ENCODE data around the gene UBALD2.

The UBALD2 gene

DNA sequence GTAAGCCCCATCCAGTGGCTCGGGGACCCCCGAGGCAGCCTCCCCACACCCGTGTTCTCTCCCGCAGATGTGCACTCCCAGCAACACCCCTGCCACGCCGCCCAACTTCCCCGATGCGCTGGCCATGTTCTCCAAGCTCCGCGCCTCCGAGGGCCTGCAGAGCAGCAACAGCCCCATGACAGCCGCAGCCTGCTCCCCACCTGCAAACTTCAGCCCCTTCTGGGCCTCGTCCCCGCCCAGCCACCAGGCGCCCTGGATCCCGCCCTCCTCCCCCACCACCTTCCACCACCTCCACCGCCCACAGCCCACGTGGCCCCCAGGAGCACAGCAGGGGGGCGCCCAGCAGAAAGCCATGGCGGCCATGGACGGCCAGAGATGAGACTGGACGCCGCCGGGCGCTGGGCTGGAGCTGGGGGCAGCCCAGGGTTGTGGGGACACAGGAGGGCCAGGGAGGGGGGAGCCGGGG lies 5.0 kb downstream of the UBALD2 start:
- TF ChIP-seq, protein P1, sequence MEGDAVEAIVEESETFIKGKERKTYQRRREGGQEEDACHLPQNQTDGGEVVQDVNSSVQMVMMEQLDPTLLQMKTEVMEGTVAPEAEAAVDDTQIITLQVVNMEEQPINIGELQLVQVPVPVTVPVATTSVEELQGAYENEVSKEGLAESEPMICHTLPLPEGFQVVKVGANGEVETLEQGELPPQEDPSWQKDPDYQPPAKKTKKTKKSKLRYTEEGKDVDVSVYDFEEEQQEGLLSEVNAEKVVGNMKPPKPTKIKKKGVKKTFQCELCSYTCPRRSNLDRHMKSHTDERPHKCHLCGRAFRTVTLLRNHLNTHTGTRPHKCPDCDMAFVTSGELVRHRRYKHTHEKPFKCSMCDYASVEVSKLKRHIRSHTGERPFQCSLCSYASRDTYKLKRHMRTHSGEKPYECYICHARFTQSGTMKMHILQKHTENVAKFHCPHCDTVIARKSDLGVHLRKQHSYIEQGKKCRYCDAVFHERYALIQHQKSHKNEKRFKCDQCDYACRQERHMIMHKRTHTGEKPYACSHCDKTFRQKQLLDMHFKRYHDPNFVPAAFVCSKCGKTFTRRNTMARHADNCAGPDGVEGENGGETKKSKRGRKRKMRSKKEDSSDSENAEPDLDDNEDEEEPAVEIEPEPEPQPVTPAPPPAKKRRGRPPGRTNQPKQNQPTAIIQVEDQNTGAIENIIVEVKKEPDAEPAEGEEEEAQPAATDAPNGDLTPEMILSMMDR (IDR thresholded peaks at IDR 0.05; ENCODE audit: low read depth, low read length), result no peak
- DNase-seq (ENCODE audit: extremely low read depth, low read depth), result no peak

DNA sequence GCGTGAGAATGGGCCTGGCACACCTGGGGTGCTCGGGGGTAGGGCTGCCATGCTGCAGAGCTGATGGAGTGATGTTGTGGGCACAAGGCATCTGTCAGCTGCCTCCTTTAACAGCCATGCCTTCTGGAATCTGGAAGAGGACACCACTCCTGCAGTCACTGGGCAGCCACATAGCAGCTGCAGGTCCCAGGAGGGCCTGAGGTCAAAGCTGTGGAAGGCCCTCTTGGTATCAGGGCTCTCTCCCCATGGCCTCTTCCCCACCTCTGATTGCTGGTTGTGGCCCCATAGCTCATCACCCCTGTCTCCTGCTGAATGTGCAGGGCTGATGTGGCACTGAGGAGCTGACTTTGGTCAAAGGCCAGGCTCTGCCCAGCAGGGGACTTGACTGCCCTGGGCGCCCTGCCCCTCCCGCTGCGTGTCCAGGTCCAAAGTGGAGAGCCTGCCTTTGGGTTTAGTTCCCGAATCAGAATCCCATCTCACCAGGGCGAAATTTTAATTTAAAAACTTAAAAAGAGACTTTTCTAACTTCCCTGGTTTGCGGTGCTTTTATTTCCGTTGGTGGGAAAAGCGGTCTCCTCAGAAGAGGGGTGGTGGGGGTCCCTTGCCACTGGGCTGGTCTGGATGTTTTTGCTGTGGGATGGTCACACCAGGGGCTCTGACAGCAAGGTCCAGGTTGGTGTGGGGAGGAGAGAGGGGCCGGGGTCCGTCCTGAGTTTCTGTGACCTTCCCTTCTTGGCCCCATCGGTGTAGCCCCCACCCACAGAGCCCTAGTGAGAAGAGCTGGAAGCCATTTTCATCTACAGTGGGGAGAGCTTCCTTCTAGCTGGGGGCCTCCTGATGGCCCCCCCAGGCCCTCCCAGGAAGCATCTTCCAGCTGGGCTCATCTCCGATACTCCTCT lies 5.9 kb downstream of the UBALD2 start:
- TF ChIP-seq, protein P1 (IDR thresholded peaks at IDR 0.05; ENCODE audit: low read depth, low read length), result no peak
- DNase-seq (ENCODE audit: extremely low read depth, low read depth), result no peak

DNA sequence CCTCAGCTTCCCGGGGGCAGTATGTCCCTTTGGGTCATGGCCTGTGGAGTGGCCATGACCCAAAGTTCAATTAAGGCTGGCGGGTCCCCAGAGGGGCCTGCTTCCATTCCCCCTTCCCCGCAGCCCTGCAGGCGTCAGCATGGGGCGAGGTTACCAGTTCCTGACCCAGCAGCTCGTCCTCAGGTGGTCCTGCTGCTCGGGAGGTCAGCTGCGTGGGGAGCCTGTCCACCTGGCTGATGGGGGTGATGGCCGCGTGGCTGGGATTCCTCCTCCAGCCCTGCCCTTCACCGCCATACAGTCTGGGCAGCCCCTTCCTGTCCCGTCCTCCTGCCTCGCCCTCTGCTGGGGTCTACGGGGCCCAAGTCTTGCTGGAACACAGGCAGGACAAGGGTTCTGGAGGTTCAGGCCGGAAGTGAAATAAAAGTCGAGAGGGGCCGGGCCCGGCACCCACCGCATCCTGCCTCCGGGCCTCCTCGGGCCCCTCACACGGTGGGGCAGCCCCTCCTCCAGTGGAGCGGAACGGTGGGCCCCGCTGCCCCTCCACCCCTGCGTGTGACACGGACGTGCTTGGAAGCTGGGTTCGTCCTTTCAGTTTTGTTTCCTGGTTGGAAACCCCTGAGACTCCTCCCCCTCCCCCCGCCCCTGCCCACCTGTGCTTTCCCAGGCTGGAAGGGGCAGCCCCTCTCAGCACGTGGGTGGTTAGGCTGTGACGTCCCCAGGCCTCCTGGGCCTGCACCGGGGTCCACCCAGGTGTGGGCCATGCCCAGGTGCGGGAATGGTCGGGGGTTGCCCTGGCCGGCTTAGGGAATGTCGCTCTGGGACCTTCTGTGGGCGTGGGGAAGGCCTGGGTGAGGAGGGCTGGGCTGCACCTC lies 6.8 kb downstream of the UBALD2 start:
- TF ChIP-seq, protein P1 (IDR thresholded peaks at IDR 0.05; ENCODE audit: low read depth, low read length), result no peak
- no peak for DNase-seq (ENCODE audit: extremely low read depth, low read depth)

DNA sequence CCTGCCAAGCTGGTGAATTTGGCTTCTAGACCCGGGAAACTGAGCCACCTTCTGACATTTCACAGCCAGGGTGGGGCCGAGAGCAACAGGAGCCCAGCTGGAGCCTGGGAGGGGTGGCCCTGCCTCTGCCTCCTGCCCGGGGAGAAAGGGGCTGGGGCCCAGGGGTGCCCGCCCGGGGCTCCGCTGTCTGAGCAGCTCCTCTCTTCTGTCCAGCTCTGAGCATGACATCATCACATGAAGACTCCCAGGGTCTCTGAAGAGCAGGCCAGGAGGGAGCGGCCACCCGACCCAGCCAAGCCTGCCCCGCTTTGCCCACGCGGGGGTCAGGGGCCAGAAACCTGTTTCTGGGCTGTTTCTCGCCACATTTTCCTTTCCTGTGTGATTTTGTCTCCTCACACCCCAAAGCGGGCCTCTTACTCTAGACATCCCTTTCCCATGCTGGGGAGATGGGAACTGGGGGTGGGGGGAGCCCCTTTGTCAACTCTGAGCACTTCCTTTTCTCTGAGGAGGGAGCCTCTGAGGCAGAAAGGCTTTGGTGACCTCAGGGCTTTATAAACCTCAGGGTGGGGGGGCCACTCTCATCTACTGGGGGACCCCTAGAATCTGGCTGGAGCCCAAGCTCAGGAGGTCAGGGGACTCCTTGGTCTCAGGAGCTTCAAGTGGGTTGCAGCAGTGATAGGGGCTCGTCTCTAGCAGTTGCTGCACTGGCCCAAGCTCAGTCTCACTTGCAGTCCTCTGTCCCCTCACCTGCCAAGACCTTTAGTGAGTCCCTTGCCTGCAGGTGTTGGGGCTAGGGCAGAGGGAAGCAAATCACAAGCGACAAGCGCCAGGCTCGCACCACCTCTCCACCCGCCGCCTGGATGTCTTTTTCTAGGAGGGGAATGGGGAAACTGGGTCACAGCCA lies 7.6 kb downstream of the UBALD2 start:
- TF ChIP-seq, protein P1 (IDR thresholded peaks at IDR 0.05; ENCODE audit: low read depth, low read length), result no peak
- no peak for DNase-seq (ENCODE audit: extremely low read depth, low read depth)

DNA sequence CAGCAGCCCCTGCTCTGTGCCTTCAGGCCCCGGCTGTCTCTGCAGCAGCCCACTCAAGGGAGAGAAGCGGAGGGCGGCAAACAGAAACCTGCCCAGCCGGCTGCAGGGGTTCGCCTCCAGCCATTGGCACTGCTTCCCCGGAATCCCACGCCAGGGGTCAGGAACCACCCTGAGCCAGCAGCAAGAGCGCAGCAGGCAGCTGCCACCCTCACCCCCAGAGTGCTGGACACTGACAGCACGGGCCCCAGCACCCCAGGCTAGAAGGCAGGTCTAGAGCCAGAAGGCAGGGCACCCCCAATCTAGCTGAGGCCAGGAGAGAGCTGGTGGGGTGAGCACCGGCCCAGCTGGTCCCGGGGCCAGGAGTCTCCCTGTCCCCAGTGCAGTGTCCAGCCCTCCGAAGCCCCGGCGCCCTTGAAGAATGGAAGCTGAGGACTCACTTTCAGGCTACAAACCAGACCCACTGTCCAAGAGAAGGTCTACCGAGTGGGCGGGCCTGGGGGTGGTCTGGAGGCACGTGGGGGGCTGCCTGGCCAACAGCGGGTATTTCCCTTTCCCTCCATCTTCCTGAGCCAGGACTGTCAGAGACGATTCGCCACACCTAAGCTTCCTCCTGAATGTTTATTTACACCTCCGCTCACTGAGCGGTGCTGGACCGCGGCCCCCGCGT lies 8.4 kb downstream of the UBALD2 start:
- TF ChIP-seq, protein P1 (IDR thresholded peaks at IDR 0.05; ENCODE audit: low read depth, low read length), result no peak
- DNase-seq (ENCODE audit: extremely low read depth, low read depth), result no peak

DNA sequence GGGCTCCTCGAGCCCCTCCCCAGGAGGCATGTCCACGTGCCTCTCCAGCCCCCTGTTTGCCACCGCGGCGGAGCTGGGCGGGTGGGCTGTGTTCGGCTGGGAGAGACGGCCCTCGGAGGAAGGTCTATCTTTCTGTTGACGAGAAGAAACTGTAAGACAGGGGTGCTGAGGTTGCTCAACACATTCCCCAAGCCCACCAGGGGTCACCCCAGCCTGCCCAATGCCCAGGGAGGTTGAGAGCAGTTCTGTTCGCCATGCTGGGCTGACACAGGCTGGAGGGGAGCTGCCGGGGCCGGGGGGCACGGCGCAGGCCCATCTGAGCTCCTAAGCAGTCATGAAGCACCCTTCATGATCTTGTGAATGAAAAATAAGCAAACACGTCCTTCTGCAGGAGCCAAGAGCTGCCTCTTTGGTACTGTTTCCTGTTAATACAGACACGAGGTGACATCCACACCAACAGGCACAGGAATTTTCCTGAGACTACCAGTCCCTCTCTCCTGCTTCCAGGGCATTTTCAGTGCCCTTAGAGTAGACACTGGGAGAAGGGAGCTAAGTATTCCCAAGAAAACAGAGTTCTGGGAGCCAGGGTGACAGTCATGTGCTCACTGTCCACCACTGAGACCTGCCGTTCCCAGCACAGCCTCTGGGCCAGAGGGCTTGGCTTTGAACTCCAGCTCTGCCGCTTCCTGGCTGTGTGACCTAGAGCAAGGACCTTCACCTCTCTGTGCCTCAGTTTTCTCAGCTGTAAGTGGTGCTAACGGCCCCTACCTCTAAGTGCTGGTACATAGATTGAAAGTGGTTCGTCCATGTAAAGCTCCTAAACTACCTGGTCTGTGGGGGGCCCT lies 9.2 kb downstream of the UBALD2 start:
- no peak for DNase-seq (ENCODE audit: extremely low read depth, low read depth)
- TF ChIP-seq, protein P1 (IDR thresholded peaks at IDR 0.05; ENCODE audit: low read depth, low read length), result no peak

All from AG09319 (cell line).